HCT116 (cell line): ENCODE results near the gene CUL9. TPM values are rescaled to one million over a fixed set of nuclear protein-coding genes. Genes with fewer than 3 reads are reported as not detected.

Experiments used
- ATAC-seq: fragments of 200-7000 bp; cut with Tn5 transposase; 2 replicates; pipeline ENCODE4 v1.9.1; 2020; ENCODE audit warnings: mild to moderate bottlenecking, moderate library complexity
- BruUV-seq: library from RNA; stranded (reverse); fragments of 400-500 nt; replicated peaks from 2 replicates; lab custom pipeline; 2021; lab: Mats Ljungman, UMichigan
- CTCF ChIA-PET: fragments of 300-600 bp; sonication (Branson Sonifier 250); formaldehyde crosslinking; loops from one replicate; lab custom pipeline; 2021; ENCODE audit warnings: antibody characterized with exemption; lab: Charles Lee
- POLR2A ChIA-PET: fragments of 300-600, 350-600 bp; sonication (Branson Sonifier 250); formaldehyde crosslinking; loops from one replicate; lab custom pipeline; 2021; ENCODE audit warnings: antibody characterized with exemption; lab: Charles Lee
- RAD21 ChIA-PET, 2 experiments: fragments of 300-600 bp; sonication (Branson Sonifier 250); formaldehyde crosslinking; loops; one replicate each; lab custom pipeline; 2023; ENCODE audit warnings: low total read pairs in 2 of 2; ENCODE audit not compliant: uncharacterized antibody in 2 of 2, unreplicated experiment in 2 of 2, low non-redundant PET in 1 of 2; lab: Charles Lee
- DNase-seq: peaks from one replicate; pipeline ENCODE4 v3.0.0-alpha.2; 2010; ENCODE audit warnings: low read depth, low spot score
- H2AFZ ChIP-seq: fragments of 200-600 bp; shearing (Covaris generic), sonication (generic); 2 replicates; pipeline ENCODE4 v1.6.1; 2017; ENCODE audit warnings: low read depth, mixed run types, mixed read lengths, antibody characterized with exemption, low read length; ENCODE audit not compliant: poor library complexity, severe bottlenecking
- H3K27ac ChIP-seq: 2 replicates; pipeline ENCODE4 v1.5.1; 2012; ENCODE audit warnings: low read depth, low read length
- H3K27me3 ChIP-seq: fragments of 200-600 bp; sonication (generic); 2 replicates; pipeline ENCODE4 v1.6.1; 2016; ENCODE audit warnings: mixed run types, low read length, mixed read lengths; ENCODE audit not compliant: insufficient read depth
- H3K36me3 ChIP-seq, 2 experiments: fragments of 200-500 bp in 1 of 2; fragments of 200-600 bp in 1 of 2; sonication (Bioruptor generic) in 1 of 2; sonication (generic) in 1 of 2; 2 replicates each; pipeline versions ENCODE4 v1.5.1 to v1.6.1; 2014 to 2016; ENCODE audit warnings: low read length in 2 of 2, inconsistent platforms in 1 of 2, mixed read lengths in 1 of 2, mixed run types in 1 of 2; ENCODE audit not compliant: insufficient read depth in 2 of 2, control insufficient read depth in 1 of 2
- H3K4me1 ChIP-seq, 2 experiments: fragments of 200-600 bp in 1 of 2; sonication (generic) in 1 of 2; 2 replicates each; pipeline versions ENCODE4 v1.5.1 to v1.6.1; 2012 to 2017; ENCODE audit warnings: low read length in 2 of 2, inconsistent platforms in 1 of 2, mild to moderate bottlenecking in 1 of 2, mixed read lengths in 1 of 2, mixed run types in 1 of 2, moderate library complexity in 1 of 2; ENCODE audit not compliant: insufficient read depth in 2 of 2, control insufficient read depth in 1 of 2
- H3K4me2 ChIP-seq: fragments of 200-600 bp; sonication (generic); 2 replicates; pipeline ENCODE4 v1.6.1; 2017; ENCODE audit warnings: mixed run types, low read length, mixed read lengths
- H3K4me3 ChIP-seq, 2 experiments: fragments of 200-600 bp in 1 of 2; sonication (generic) in 1 of 2; replicated peaks in 1 of 2; 2 replicates each; pipeline ENCODE4 v1.5.1; 2011 to 2016; ENCODE audit warnings: low read length in 2 of 2, control low read depth in 1 of 2, low read depth in 1 of 2, mild to moderate bottlenecking in 1 of 2, mixed read lengths in 1 of 2, mixed run types in 1 of 2
- H3K79me2 ChIP-seq: fragments of 200-600 bp; sonication (generic); 2 replicates; pipeline ENCODE4 v1.6.1; 2017; ENCODE audit warnings: mild to moderate bottlenecking, mixed run types, low read length, moderate library complexity, mixed read lengths; ENCODE audit not compliant: insufficient read depth
- H3K9ac ChIP-seq: fragments of 200-600 bp; sonication (generic); 2 replicates; pipeline ENCODE4 v1.6.1; 2016; ENCODE audit warnings: low read length, mixed read lengths
- H3K9me2 ChIP-seq: fragments of 200-600 bp; sonication (generic), shearing (Covaris generic); 2 replicates; pipeline ENCODE4 v1.6.1; 2017; ENCODE audit warnings: mixed run types, mild to moderate bottlenecking, moderate library complexity; ENCODE audit not compliant: insufficient read depth
- H3K9me3 ChIP-seq, 2 experiments: fragments of 200-500 bp in 1 of 2; fragments of 200-600 bp in 1 of 2; sonication (Bioruptor generic) in 1 of 2; sonication (generic) in 1 of 2; 2 replicates each; pipeline ENCODE4 v1.6.1; 2014 to 2017; ENCODE audit warnings: low read length in 2 of 2, mixed read lengths in 2 of 2, inconsistent platforms in 1 of 2, low read depth in 1 of 2, mild to moderate bottlenecking in 1 of 2, mixed run types in 1 of 2, moderate library complexity in 1 of 2; ENCODE audit not compliant: control insufficient read depth in 1 of 2, insufficient read depth in 1 of 2
- H4K20me1 ChIP-seq: fragments of 200-600 bp; sonication (generic), shearing (Covaris generic); 2 replicates; pipeline ENCODE4 v1.6.1; 2017; ENCODE audit warnings: mixed run types, mild to moderate bottlenecking, moderate library complexity; ENCODE audit not compliant: insufficient read depth
- CBX3 ChIP-seq: IDR thresholded peaks from 2 replicates; pipeline ENCODE4 v1.6.1; 2012; ENCODE audit warnings: low read depth
- CEBPB ChIP-seq: IDR thresholded peaks from 2 replicates; pipeline ENCODE4 v1.6.1; 2012; ENCODE audit warnings: low read depth
- EGR1 ChIP-seq: IDR thresholded peaks from 2 replicates; pipeline ENCODE4 v1.6.1; 2012; ENCODE audit warnings: low read depth
- ELF1 ChIP-seq: IDR thresholded peaks from 2 replicates; pipeline ENCODE4 v1.6.1; 2012; ENCODE audit warnings: low read depth, borderline replicate concordance
- EZH2 ChIP-seq: fragments of 200-600 bp; sonication (generic); IDR thresholded peaks from 2 replicates; pipeline ENCODE4 v1.6.1; 2017; ENCODE audit warnings: antibody characterized with exemption, mixed run types
- EZH2phosphoT487 ChIP-seq: fragments of 200-600 bp; IDR thresholded peaks from 2 replicates; pipeline ENCODE4 v1.6.1; 2018; ENCODE audit warnings: antibody characterized with exemption, borderline replicate concordance
- JUND ChIP-seq: IDR thresholded peaks from 2 replicates; pipeline ENCODE4 v1.6.1; 2012
- POLR2A ChIP-seq: IDR thresholded peaks from 2 replicates; pipeline ENCODE4 v1.7.0; 2011; ENCODE audit warnings: borderline replicate concordance; ENCODE audit not compliant: insufficient read depth, insufficient read length; ENCODE audit errors: extremely low read depth
- POLR2AphosphoS5 ChIP-seq: IDR thresholded peaks from 2 replicates; pipeline ENCODE4 v1.6.1; 2011; ENCODE audit warnings: mild to moderate bottlenecking, low read depth, low read length, moderate library complexity
- RAD21 ChIP-seq: IDR thresholded peaks from 2 replicates; pipeline ENCODE4 v1.6.1; 2012; ENCODE audit warnings: low read depth, mild to moderate bottlenecking
- SP1 ChIP-seq: IDR thresholded peaks from 2 replicates; pipeline ENCODE4 v1.6.1; 2012; ENCODE audit warnings: low read depth
- TCF7L2 ChIP-seq: IDR thresholded peaks from 2 replicates; pipeline ENCODE4 v1.7.0; 2011; ENCODE audit warnings: borderline replicate concordance, inconsistent platforms; ENCODE audit not compliant: insufficient read depth, insufficient read length; ENCODE audit errors: extremely low read depth
- YY1 ChIP-seq: IDR thresholded peaks from 2 replicates; pipeline ENCODE4 v1.6.1; 2011; ENCODE audit warnings: low read length, low read depth, moderate library complexity, mild to moderate bottlenecking; ENCODE audit not compliant: insufficient replicate concordance; ENCODE audit errors: extremely low read depth
- ZFX ChIP-seq: fragments of 450-650 bp; IDR thresholded peaks from 2 replicates; pipeline ENCODE4 v1.6.1; 2017
- ZNF274 ChIP-seq: fragments of 200-500 bp; sonication (Bioruptor generic); IDR thresholded peaks from 2 replicates; pipeline ENCODE4 v1.6.1; 2014; ENCODE audit warnings: mild to moderate bottlenecking, low read depth, low read length, inconsistent platforms
- intact Hi-C: fragments of 100-400 bp; cut with micrococcal nuclease; formaldehyde crosslinking; loops from 2 replicates; pipeline ENCODE4 v1.10.0; 2022
- total RNA-seq: library from RNA; stranded (reverse); gene quantifications from one replicate; pipeline ENCODE4 v1.2.1, GENCODE V29; 2021; ENCODE audit not compliant: unreplicated experiment
- TF ChIP-seq, protein P1 (sequence below): IDR thresholded peaks from 2 replicates; pipeline ENCODE4 v1.6.1; 2011; ENCODE audit warnings: mild to moderate bottlenecking, low read length, moderate library complexity; ENCODE audit not compliant: insufficient replicate concordance; ENCODE audit errors: extremely low read depth
- TF ChIP-seq, protein P2 (sequence below), 3 experiments: fragments of 200-600 bp in 1 of 3; sonication (generic) in 1 of 3; IDR thresholded peaks in 2 of 3; conservative IDR thresholded peaks in 1 of 3; 2 replicates each; pipeline ENCODE4 v1.5.1; 2012 to 2017; ENCODE audit warnings: low read depth in 2 of 3, low read length in 2 of 3, antibody characterized with exemption in 1 of 3, borderline replicate concordance in 1 of 3, control low read depth in 1 of 3, mild to moderate bottlenecking in 1 of 3, mixed read lengths in 1 of 3, mixed run types in 1 of 3, moderate library complexity in 1 of 3; ENCODE audit not compliant: insufficient read depth in 1 of 3
- TF ChIP-seq, protein P3 (sequence below): IDR thresholded peaks from 2 replicates; pipeline ENCODE4 v1.6.1; 2012
- TF ChIP-seq, protein P4 (sequence below): IDR thresholded peaks from 2 replicates; pipeline ENCODE4 v1.6.1; 2012; ENCODE audit warnings: low read depth

Gene CUL9
- total RNA-seq, 1 experiment from 2014 or later: 36.5 TPM

DNA sequence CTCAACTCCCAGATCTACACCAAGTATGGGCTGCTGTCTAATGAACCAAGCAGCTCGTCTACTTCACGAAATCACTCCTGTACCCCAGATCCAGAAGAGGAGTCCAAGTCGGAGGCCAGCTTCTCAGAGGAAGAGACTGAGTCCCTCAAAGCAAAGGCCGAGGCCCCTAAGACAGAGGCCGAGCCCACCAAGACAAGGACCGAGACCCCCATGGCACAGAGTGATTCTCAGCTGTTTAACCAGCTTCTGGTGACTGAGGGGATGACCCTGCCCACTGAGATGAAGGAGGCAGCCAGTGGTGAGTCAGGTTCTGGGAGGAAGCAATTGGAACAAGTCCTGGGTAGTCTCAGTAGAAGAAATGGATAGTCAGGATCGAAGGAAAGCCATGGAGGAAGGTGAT lies 5.8 kb downstream of the CUL9 start:
- Histone ChIP-seq H3K4me2 (no peak overlapping the region), H3K9ac (no peak overlapping the region), H2AFZ (no peak overlapping the region), H3K27me3 (no peaks in the 10 kb centered on the region), H3K9me2 (no peaks in the 10 kb centered on the region), H3K4me1 (peaks cover 2 to 6% of the 10 kb centered on the region in 2 experiments; a peak in 2 of 4 replicates), H3K36me3 (peaks cover 0 to 7% of the 10 kb centered on the region in 2 experiments; a peak in 2 of 4 replicates), H3K79me2 (peaks cover 1% of the 10 kb centered on the region), H3K9me3 (no peaks in the 10 kb centered on the region), H3K4me3 (no peak overlapping the region), H3K27ac (no peak overlapping the region), H4K20me1 (no peaks in the 10 kb centered on the region)
- CTCF ChIA-PET: no interaction called here
- ATAC-seq (no peak), DNase-seq (no peak)
- intact Hi-C loops: no loop called here
- RAD21 ChIA-PET: no interaction called here
- POLR2A ChIA-PET: no interaction called here
- TF ChIP-seq POLR2AphosphoS5 (no peak), EZH2 (no peak), ZFX (no peak), JUND (no peak), YY1 (no peak), RAD21 (no peak), EZH2phosphoT487 (no peak), SP1 (no peak), ZNF274 (no peak), ELF1 (no peak), CBX3 (no peak), EGR1 (no peak), POLR2A (no peak), CEBPB (no peak), TCF7L2 (no peak)
- TF ChIP-seq, protein P1, sequence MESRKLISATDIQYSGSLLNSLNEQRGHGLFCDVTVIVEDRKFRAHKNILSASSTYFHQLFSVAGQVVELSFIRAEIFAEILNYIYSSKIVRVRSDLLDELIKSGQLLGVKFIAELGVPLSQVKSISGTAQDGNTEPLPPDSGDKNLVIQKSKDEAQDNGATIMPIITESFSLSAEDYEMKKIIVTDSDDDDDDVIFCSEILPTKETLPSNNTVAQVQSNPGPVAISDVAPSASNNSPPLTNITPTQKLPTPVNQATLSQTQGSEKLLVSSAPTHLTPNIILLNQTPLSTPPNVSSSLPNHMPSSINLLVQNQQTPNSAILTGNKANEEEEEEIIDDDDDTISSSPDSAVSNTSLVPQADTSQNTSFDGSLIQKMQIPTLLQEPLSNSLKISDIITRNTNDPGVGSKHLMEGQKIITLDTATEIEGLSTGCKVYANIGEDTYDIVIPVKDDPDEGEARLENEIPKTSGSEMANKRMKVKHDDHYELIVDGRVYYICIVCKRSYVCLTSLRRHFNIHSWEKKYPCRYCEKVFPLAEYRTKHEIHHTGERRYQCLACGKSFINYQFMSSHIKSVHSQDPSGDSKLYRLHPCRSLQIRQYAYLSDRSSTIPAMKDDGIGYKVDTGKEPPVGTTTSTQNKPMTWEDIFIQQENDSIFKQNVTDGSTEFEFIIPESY: no peak
- TF ChIP-seq, protein P2, sequence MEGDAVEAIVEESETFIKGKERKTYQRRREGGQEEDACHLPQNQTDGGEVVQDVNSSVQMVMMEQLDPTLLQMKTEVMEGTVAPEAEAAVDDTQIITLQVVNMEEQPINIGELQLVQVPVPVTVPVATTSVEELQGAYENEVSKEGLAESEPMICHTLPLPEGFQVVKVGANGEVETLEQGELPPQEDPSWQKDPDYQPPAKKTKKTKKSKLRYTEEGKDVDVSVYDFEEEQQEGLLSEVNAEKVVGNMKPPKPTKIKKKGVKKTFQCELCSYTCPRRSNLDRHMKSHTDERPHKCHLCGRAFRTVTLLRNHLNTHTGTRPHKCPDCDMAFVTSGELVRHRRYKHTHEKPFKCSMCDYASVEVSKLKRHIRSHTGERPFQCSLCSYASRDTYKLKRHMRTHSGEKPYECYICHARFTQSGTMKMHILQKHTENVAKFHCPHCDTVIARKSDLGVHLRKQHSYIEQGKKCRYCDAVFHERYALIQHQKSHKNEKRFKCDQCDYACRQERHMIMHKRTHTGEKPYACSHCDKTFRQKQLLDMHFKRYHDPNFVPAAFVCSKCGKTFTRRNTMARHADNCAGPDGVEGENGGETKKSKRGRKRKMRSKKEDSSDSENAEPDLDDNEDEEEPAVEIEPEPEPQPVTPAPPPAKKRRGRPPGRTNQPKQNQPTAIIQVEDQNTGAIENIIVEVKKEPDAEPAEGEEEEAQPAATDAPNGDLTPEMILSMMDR (IDR thresholded peaks at IDR 0.05 in 2 of 3, conservative IDR thresholded peaks at IDR 0.05 in 1 of 3; ENCODE audit: borderline replicate concordance in 1 of 3, insufficient read depth in 1 of 3, low read depth in 2 of 3, low read length in 2 of 3): no peak
- TF ChIP-seq, protein P3, sequence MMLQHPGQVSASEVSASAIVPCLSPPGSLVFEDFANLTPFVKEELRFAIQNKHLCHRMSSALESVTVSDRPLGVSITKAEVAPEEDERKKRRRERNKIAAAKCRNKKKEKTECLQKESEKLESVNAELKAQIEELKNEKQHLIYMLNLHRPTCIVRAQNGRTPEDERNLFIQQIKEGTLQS: no peak
- TF ChIP-seq, protein P4, sequence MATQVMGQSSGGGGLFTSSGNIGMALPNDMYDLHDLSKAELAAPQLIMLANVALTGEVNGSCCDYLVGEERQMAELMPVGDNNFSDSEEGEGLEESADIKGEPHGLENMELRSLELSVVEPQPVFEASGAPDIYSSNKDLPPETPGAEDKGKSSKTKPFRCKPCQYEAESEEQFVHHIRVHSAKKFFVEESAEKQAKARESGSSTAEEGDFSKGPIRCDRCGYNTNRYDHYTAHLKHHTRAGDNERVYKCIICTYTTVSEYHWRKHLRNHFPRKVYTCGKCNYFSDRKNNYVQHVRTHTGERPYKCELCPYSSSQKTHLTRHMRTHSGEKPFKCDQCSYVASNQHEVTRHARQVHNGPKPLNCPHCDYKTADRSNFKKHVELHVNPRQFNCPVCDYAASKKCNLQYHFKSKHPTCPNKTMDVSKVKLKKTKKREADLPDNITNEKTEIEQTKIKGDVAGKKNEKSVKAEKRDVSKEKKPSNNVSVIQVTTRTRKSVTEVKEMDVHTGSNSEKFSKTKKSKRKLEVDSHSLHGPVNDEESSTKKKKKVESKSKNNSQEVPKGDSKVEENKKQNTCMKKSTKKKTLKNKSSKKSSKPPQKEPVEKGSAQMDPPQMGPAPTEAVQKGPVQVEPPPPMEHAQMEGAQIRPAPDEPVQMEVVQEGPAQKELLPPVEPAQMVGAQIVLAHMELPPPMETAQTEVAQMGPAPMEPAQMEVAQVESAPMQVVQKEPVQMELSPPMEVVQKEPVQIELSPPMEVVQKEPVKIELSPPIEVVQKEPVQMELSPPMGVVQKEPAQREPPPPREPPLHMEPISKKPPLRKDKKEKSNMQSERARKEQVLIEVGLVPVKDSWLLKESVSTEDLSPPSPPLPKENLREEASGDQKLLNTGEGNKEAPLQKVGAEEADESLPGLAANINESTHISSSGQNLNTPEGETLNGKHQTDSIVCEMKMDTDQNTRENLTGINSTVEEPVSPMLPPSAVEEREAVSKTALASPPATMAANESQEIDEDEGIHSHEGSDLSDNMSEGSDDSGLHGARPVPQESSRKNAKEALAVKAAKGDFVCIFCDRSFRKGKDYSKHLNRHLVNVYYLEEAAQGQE: no peak
- BruUV-seq: no TSS peak
